T-helper 2 cell treated with Interferon-gamma antibody and Interleukin-4, amounts not matched to agents 5 μg/mL and 100 μg/mL, for 36 hours (primary cell): Measurements from ENCODE around the gene PRSS57.

Experiments used
- DNase-seq: peaks from one replicate; pipeline ENCODE4 v3.0.0; 2021; ENCODE audit warnings: low spot score
- H3K27ac Mint-ChIP-seq: one replicate; pipeline ENCODE4 v1.8.0; 2021; ENCODE audit warnings: mild to moderate bottlenecking, mixed read lengths
- H3K27me3 Mint-ChIP-seq: one replicate; pipeline ENCODE4 v1.8.0; 2021; ENCODE audit warnings: low read depth, mixed read lengths
- H3K36me3 Mint-ChIP-seq: one replicate; pipeline ENCODE4 v1.8.0; 2021; ENCODE audit warnings: low read depth, mixed read lengths
- H3K4me1 Mint-ChIP-seq: one replicate; pipeline ENCODE4 v1.8.0; 2021; ENCODE audit warnings: low read depth, mixed read lengths
- H3K4me3 Mint-ChIP-seq: one replicate; pipeline ENCODE4 v1.8.0; 2022; ENCODE audit warnings: mild to moderate bottlenecking, moderate library complexity, mixed read lengths
- H3K9me3 Mint-ChIP-seq: one replicate; pipeline ENCODE4 v1.8.0; 2021; ENCODE audit warnings: mixed read lengths

PRSS57 gene

GRCh38 chr19:690203-690602, 5.0 kb downstream of the PRSS57 start:
- Mint-ChIP-seq H3K9me3 (no peaks in the 10 kb centered on the region), H3K27ac (no peak overlapping the region), H3K36me3 (no peaks in the 10 kb centered on the region), H3K27me3 (peaks cover 6% of the 10 kb centered on the region), H3K4me1 (no peaks in the 10 kb centered on the region), H3K4me3 (no peak overlapping the region)
- DNase-seq: no peak

GRCh38 chr19:688992-689391, 6.3 kb downstream of the PRSS57 start:
- H3K4me3 Mint-ChIP-seq: no peak overlapping the region
- no peak for DNase-seq
- no peaks in the 10 kb centered on the region for H3K36me3 Mint-ChIP-seq
- no peaks in the 10 kb centered on the region for H3K27me3 Mint-ChIP-seq
- no peaks in the 10 kb centered on the region for H3K9me3 Mint-ChIP-seq
- no peak overlapping the region for H3K27ac Mint-ChIP-seq
- no peaks in the 10 kb centered on the region for H3K4me1 Mint-ChIP-seq

DNA sequence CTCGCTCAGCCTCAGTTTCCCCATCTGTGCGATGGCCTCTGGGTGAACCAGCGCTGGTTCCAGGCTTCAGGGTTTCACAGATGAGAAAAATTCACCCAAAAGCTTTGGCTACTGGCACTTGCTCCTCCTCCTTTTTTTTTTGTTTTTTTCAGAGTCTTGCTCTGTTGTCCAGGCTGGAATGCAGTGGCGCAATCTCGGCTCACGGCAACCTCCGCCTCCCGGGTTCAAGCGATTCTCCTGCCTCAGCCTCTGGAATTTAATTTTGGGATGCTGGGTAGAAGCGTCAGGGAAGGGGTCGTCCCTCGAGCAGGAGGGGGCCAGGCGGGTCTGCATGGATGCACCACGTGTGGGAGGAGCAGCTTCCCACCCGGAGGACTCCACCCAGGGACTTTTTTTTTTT, 7.0 kb downstream of the PRSS57 start:
- Mint-ChIP-seq H3K4me1 (no peaks in the 10 kb centered on the region), H3K4me3 (no peak overlapping the region), H3K27me3 (no peaks in the 10 kb centered on the region), H3K27ac (no peak overlapping the region), H3K36me3 (no peaks in the 10 kb centered on the region), H3K9me3 (no peaks in the 10 kb centered on the region)
- DNase-seq: no peak

DNA sequence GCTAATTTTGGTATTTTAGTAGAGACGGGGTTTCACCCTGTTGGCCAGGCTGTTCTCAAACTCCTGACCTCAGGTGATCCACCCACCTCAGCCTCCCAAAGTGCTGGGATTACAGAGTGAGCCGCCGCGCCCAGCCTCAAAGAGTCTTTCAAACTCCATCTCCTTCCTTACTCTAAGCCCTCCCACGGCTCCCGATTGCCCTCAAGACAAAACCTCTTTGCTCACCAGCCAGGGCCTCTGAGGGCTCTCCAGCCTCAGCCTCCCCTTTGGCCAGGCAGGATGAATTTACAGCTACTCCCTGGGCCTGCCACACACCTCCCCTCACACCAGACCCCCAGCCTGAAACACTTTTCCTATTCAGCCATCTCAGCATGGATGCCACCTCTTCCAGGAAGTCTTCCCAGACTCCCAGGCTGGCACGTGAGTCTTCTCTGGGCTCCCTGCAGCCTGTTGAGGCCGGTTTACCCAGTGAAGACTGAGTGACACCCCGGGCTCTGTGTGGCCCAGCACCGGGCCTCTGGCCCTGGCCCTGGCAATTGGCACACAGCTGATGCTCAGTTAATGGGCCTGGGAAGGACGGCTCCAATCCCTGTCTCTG, 7.6 kb downstream of the PRSS57 start:
- no peak for DNase-seq
- H3K27me3 Mint-ChIP-seq: no peaks in the 10 kb centered on the region

DNA sequence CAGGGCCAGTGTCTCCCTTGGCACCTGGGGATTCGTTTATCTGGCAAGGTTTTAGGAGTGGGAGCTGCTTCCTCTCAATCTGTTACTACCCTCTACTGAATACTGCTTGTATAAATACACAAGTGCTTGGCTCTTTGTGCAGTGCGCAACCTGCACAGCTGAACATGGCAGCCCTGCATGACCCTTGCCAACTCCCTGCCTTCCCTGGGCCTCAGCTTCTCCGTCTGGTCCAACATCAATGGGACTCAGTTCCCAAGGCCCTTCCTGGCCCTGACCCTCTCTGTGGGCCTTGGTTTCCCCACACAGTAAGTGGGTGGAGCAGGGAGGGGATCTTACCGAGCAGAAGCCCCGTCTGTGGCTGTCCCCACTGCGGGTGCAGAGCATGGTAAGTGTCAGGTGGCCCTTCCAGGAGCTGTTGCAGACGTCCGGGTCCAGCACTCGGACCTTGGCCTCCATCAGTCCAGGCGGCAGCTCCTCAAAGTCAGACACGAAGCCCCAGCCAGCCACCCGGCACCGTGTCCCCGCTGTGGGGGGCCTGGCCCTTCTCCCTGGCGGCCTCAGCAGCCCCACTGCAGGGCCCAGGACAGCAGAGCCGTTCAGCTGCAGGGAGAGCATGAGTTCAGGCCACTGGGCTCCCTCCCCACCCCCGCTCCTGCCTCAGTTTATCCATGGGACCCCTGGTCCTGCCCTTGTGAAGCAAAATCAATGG, 8.5 kb downstream of the PRSS57 start:
- H3K4me3 Mint-ChIP-seq: no peak overlapping the region
- no peaks in the 10 kb centered on the region for H3K27me3 Mint-ChIP-seq
- no peaks in the 10 kb centered on the region for H3K4me1 Mint-ChIP-seq
- H3K36me3 Mint-ChIP-seq: no peaks in the 10 kb centered on the region
- no peaks in the 10 kb centered on the region for H3K9me3 Mint-ChIP-seq
- DNase-seq: no peak
- no peak overlapping the region for H3K27ac Mint-ChIP-seq

More for the DNA sequence above, 7.6 kb downstream of the PRSS57 start:
- no peaks in the 10 kb centered on the region for H3K9me3 Mint-ChIP-seq
- no peaks in the 10 kb centered on the region for H3K36me3 Mint-ChIP-seq
- H3K4me1 Mint-ChIP-seq: no peaks in the 10 kb centered on the region
- no peak overlapping the region for H3K27ac Mint-ChIP-seq
- H3K4me3 Mint-ChIP-seq: no peak overlapping the region

- Mint-ChIP-seq H3K4me1 (peaks cover 2% of the 10 kb centered on the region), H3K9me3 (no peaks in the 10 kb centered on the region), H3K4me3 (no peak overlapping the region), H3K36me3 (no peaks in the 10 kb centered on the region), H3K27me3 (no peaks in the 10 kb centered on the region), H3K27ac (no peak overlapping the region)
- no peak for DNase-seq
Observed at GRCh38 chr19:685454-685931, 9.8 kb downstream of the PRSS57 start.

GRCh38 chr19:682678-683320, 12.5 kb downstream of the PRSS57 start:
- Mint-ChIP-seq H3K4me1 (peaks cover 4% of the 10 kb centered on the region), H3K36me3 (no peaks in the 10 kb centered on the region), H3K4me3 (no peak overlapping the region), H3K27ac (no peak overlapping the region), H3K9me3 (no peaks in the 10 kb centered on the region), H3K27me3 (no peaks in the 10 kb centered on the region)
- DNase-seq: no peak

DNA sequence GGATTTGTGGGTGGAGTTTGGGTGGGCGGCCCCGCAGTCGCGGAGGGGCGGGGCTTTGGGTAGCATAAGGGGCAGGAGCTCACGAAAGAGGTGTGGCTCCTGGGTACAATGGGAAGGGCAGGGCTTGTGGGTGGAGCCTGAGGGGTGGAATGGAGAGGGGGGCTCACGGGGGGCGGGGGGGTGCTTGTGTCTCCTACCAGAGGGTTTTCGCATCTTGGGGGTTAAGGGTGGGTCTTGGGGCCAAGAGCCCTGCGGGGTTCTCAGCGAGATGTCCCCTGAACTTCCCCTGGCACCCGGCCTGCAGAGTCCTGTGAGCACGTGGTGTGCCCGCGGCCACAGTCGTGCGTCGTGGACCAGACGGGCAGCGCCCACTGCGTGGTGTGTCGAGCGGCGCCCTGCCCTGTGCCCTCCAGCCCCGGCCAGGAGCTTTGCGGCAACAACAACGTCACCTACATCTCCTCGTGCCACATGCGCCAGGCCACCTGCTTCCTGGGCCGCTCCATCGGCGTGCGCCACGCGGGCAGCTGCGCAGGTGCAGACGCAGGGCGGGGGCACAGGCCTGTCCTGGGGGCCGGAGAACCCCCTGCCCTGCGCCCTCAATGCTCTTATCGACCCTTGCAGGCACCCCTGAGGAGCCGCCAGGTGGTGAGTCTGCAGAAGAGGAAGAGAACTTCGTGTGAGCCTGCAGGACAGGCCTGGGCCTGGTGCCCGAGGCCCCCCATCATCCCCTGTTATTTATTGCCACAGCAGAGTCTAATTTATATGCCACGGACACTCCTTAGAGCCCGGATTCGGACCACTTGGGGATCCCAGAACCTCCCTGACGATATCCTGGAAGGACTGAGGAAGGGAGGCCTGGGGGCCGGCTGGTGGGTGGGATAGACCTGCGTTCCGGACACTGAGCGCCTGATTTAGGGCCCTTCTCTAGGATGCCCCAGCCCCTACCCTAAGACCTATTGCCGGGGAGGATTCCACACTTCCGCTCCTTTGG, 13.9 kb downstream of the PRSS57 start:
- Mint-ChIP-seq H3K9me3 (no peaks in the 10 kb centered on the region), H3K4me3 (peak overlapping the region; percentile 88), H3K27ac (peak overlapping the region; percentile 100), H3K27me3 (peaks cover 3% of the 10 kb centered on the region), H3K36me3 (no peaks in the 10 kb centered on the region), H3K4me1 (peaks cover 4% of the 10 kb centered on the region)
- no peak for DNase-seq

DNA sequence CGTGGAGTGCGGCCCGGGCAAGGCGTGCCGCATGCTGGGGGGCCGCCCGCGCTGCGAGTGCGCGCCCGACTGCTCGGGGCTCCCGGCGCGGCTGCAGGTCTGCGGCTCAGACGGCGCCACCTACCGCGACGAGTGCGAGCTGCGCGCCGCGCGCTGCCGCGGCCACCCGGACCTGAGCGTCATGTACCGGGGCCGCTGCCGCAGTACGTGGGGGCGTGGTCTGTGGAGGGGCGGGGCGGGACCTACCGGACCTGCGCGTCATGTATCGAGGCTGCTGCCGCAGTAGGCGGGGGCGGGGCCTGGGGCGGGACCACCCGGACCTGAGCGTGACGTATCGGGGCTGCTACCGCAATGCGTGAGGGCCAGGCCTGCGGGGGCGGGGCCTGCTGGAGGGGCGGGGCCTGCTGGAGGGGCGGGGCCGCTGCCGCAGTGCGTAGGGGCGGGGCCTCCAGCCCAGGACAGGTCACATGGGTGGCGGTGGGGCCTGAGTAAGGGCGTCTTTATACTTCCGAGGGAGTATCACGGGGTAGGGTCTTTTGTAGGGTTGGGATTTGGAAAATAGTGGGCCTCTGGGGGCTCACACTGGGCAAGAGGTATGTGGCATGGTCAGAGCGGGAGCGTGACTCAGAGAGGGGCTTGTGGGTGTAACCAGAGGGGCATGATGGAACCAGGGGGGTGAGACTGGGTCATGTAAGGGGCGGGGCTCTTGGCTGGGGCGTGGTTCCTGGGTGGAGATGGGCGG, 14.8 kb downstream of the PRSS57 start:
- H3K36me3 Mint-ChIP-seq: no peaks in the 10 kb centered on the region
- H3K27me3 Mint-ChIP-seq: peaks cover 4% of the 10 kb centered on the region
- DNase-seq: peak; percentile 96
- H3K27ac Mint-ChIP-seq: peak overlapping the region; percentile 100
- peak overlapping the region; percentile 88 for H3K4me3 Mint-ChIP-seq
- H3K4me1 Mint-ChIP-seq: peaks cover 4% of the 10 kb centered on the region
- H3K9me3 Mint-ChIP-seq: no peaks in the 10 kb centered on the region

DNA sequence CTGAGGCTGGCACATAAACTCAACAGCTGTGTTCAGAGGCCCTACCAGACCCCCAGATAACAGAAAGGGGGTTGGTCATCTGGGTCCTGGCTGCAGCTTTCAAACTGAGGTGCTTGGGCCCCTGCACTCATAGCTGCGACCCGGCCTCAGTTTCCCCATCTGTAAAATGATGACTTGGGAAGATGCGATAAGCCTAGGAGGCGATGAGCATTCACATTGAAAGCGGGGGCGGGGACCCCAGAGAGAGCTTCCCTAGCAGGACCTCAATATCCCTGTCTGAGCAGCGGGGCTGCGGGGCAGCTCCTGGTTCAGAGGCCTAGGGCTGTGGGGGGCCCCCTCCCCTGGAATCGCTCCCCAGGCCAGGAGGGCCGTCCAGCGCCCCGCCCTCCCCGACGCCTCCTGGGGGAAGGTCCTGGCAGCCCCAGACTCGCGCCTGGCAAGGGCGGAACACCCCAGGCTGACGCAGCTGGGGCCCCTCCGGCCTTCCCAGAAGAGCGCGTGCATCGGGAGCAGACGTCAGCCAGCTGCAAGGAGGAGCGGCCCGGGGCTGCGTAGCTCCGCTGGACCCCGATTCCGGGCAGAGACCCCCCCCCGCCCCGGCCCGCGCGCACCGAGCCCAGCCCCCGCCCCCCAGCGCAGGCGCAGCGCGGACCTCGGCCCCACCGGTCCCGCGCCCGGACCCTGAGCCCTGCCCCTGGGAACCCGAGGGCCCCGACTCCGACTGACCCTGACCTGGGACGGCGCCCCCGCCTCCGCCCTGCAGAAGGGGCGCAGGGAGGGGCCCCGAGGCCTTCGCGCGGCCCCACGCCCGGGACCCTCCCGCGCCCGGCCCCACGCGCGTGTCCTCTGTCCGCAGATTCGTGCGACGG, 15.6 kb downstream of the PRSS57 start:
- no peak overlapping the region for H3K27ac Mint-ChIP-seq
- DNase-seq: peak; percentile 34
- H3K27me3 Mint-ChIP-seq: peaks cover 9% of the 10 kb centered on the region
- H3K36me3 Mint-ChIP-seq: no peaks in the 10 kb centered on the region
- peaks cover 4% of the 10 kb centered on the region for H3K4me1 Mint-ChIP-seq
- no peaks in the 10 kb centered on the region for H3K9me3 Mint-ChIP-seq
- peak overlapping the region; percentile 71 for H3K4me3 Mint-ChIP-seq

DNA sequence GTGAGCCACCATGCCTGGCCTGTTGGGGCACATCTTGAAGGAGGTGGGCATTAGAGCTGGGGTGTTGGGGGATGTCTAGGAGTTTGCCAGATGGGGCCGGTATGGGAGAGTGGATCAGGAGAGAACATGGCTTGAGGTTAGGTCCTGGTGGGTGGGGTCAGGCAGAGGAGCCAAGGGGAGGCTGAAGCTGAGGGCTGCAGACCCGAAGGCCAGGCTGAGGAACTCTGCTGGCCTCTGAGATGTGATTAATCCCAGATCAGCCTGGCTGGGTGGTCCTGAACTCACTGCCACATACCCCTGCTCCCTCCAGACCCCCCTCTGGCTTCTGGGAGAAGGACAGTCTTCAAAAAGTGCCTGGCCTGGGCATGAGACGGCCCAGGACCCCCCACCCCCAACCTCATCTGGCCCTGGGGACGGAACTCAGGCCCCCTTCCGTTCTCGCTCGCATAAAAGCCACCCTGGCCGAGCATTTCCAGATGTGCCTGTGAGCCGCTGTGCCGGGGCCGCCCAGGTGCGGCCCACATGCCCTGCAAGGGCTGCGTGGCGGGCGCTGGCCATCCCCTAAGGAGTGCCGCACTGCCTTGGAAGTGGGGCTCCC, 16.4 kb downstream of the PRSS57 start:
- H3K36me3 Mint-ChIP-seq: no peaks in the 10 kb centered on the region
- H3K4me1 Mint-ChIP-seq: peaks cover 4% of the 10 kb centered on the region
- DNase-seq: no peak
- no peaks in the 10 kb centered on the region for H3K9me3 Mint-ChIP-seq
- H3K27me3 Mint-ChIP-seq: peaks cover 10% of the 10 kb centered on the region
- H3K27ac Mint-ChIP-seq: peak overlapping the region; percentile 62
- H3K4me3 Mint-ChIP-seq: peak overlapping the region; percentile 71
